Thyroid gland (tissue), 4 donors: ENCODE measurements around the gene EHD4.

Experiments used
- POLR2A ChIP-seq, 2 donors: fragments of 450-650 bp; IDR thresholded peaks; one replicate each; pipeline ENCODE4 v1.6.1; 2017; ENCODE audit warnings: antibody characterized with exemption in 2 of 2, mild to moderate bottlenecking in 2 of 2, moderate library complexity in 1 of 2
- TF ChIP-seq, protein P1 (sequence below), 6 experiments: fragments of 200-600 bp in 3 of 6; fragments of 450-650 bp in 3 of 6; sonication (generic) in 3 of 6; IDR thresholded peaks; one replicate each; pipeline ENCODE4 v1.5.1; 2016 to 2019; ENCODE audit warnings: antibody characterized with exemption in 6 of 6, mild to moderate bottlenecking in 2 of 6, inconsistent platforms in 1 of 6, moderate library complexity in 1 of 6

GRCh38 chr15:41871175-41871905 lies 101.0 kb downstream of the EHD4 start:
- TF ChIP-seq, protein P1, sequence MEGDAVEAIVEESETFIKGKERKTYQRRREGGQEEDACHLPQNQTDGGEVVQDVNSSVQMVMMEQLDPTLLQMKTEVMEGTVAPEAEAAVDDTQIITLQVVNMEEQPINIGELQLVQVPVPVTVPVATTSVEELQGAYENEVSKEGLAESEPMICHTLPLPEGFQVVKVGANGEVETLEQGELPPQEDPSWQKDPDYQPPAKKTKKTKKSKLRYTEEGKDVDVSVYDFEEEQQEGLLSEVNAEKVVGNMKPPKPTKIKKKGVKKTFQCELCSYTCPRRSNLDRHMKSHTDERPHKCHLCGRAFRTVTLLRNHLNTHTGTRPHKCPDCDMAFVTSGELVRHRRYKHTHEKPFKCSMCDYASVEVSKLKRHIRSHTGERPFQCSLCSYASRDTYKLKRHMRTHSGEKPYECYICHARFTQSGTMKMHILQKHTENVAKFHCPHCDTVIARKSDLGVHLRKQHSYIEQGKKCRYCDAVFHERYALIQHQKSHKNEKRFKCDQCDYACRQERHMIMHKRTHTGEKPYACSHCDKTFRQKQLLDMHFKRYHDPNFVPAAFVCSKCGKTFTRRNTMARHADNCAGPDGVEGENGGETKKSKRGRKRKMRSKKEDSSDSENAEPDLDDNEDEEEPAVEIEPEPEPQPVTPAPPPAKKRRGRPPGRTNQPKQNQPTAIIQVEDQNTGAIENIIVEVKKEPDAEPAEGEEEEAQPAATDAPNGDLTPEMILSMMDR (IDR thresholded peaks at IDR 0.05): no peak
- TF ChIP-seq POLR2A (IDR thresholded peaks at IDR 0.05): no peak
